GM18870 (cell line): ENCODE results near the gene SERPINE2.
A peak's percentile ranks its signal among the peaks of the same experiment; 100 is the strongest.

Source experiments
- ATAC-seq: cut with Tn5 transposase; IDR thresholded peaks from one replicate; pipeline ENCODE4 v1.9.1; 2021; ENCODE audit warnings: moderate library complexity; ENCODE audit not compliant: unreplicated experiment

SERPINE2 gene

GRCh38 chr2:224039080-224039769 lies at the start of gene SERPINE2:
Gene SERPINE2, minus strand, starts transcription at chr2:224039286. Its CDS starts 37,386 bp downstream, at chr2:224001900.
- no peak for ATAC-seq

- ATAC-seq: no peak
These were observed 47.3 kb upstream of the SERPINE2 start for GRCh38 chr2:224086226-224086914.

- ATAC-seq: no peak
These were observed 46.7 kb upstream of the SERPINE2 start for GRCh38 chr2:224085811-224086210.

- no peak for ATAC-seq
These were observed 46.2 kb upstream of the SERPINE2 start for GRCh38 chr2:224085246-224085645.

GRCh38 chr2:224084266-224084892 lies 45.3 kb upstream of the SERPINE2 start:
- ATAC-seq: no peak

- no peak for ATAC-seq
These were observed 44.6 kb upstream of the SERPINE2 start for GRCh38 chr2:224083638-224084037.

- no peak for ATAC-seq
These were observed 39.6 kb upstream of the SERPINE2 start for GRCh38 chr2:224078656-224079055.

- ATAC-seq: no peak
These were observed 38.9 kb upstream of the SERPINE2 start for GRCh38 chr2:224077773-224078507.

GRCh38 chr2:224075588-224075987 lies 36.5 kb upstream of the SERPINE2 start:
- no peak for ATAC-seq

GRCh38 chr2:224073676-224074075 lies 34.6 kb upstream of the SERPINE2 start:
- ATAC-seq: no peak

- no peak for ATAC-seq
These were observed 33.6 kb upstream of the SERPINE2 start for GRCh38 chr2:224072541-224073188.

- ATAC-seq: no peak
These were observed 30.1 kb upstream of the SERPINE2 start for GRCh38 chr2:224069172-224069571.

GRCh38 chr2:224063298-224063648 lies 24.2 kb upstream of the SERPINE2 start:
- ATAC-seq: no peak

GRCh38 chr2:224062481-224063297 lies 23.6 kb upstream of the SERPINE2 start:
- ATAC-seq: peak; percentile 83

- no peak for ATAC-seq
These were observed 21.8 kb upstream of the SERPINE2 start for GRCh38 chr2:224060783-224061482.

- ATAC-seq: no peak
These were observed 20.1 kb upstream of the SERPINE2 start for GRCh38 chr2:224059178-224059577.

- no peak for ATAC-seq
These were observed 19.1 kb upstream of the SERPINE2 start for GRCh38 chr2:224058048-224058775.

- ATAC-seq: no peak
These were observed 17.8 kb upstream of the SERPINE2 start for GRCh38 chr2:224056889-224057288.

- ATAC-seq: no peak
These were observed 16.0 kb upstream of the SERPINE2 start for GRCh38 chr2:224055101-224055500.
